GM13976 (cell line): ENCODE results near the gene ALDH16A1.

Experiments
- DNase-seq: peaks from one replicate; pipeline ENCODE4 v3.0.0; 2012; ENCODE audit warnings: low spot score
- CTCF ChIP-seq: IDR thresholded peaks from 2 replicates; pipeline ENCODE4 v1.5.1; 2012; ENCODE audit warnings: borderline replicate concordance, mild to moderate bottlenecking; ENCODE audit not compliant: insufficient read depth; ENCODE audit errors: extremely low read depth, missing control alignments, control extremely low read depth
- in situ Hi-C: fragments of 300-500 bp; cut with MboI; formaldehyde crosslinking; loops from one replicate; pipeline ENCODE4 v1.12.0; 2022; ENCODE audit warnings: low sequenced_read_pairs, mixed read lengths, inconsistent platforms; ENCODE audit not compliant: unreplicated experiment

ALDH16A1 gene

GRCh38 chr19:49453013-49453756, at the start of gene ALDH16A1:
ALDH16A1 (plus strand) TSS chr19:49453225; CDS start chr19:49453332, 107 bp downstream.
- DNase-seq, result peak; percentile 95
- in situ Hi-C loops, result no loop called here
- TF ChIP-seq CTCF, result no peak

- in situ Hi-C loops, result no loop called here
- DNase-seq, result no peak
- TF ChIP-seq CTCF, result no peak
These were observed 49.4 kb upstream of the ALDH16A1 start for GRCh38 chr19:49403404-49404187.

GRCh38 chr19:49407079-49407478, 45.9 kb upstream of the ALDH16A1 start:
- in situ Hi-C loops, result no loop called here
- no peak for TF ChIP-seq CTCF
- no peak for DNase-seq

- TF ChIP-seq CTCF, result no peak
- in situ Hi-C loops, result no loop called here
- DNase-seq, result no peak
These were observed 45.5 kb upstream of the ALDH16A1 start for GRCh38 chr19:49407482-49408015.

GRCh38 chr19:49408816-49409440, 44.1 kb upstream of the ALDH16A1 start:
- no peak for TF ChIP-seq CTCF
- no peak for DNase-seq
- in situ Hi-C loops, result no loop called here

- TF ChIP-seq CTCF, result no peak
- no peak for DNase-seq
- in situ Hi-C loops, result no loop called here
These were observed 43.5 kb upstream of the ALDH16A1 start for GRCh38 chr19:49409441-49410029.
